Neutrophil (primary cell): ENCODE data around the gene DLEC1.

ENCODE experiments used
- H3K27ac ChIP-seq: fragments of 200-600 bp; sonication (generic); 2 replicates; pipeline ENCODE4 v1.5.1; 2016; ENCODE audit warnings: mild to moderate bottlenecking, moderate library complexity
- H3K27me3 ChIP-seq: fragments of 200-600 bp; sonication (generic); 2 replicates; pipeline ENCODE4 v1.6.0; 2016; ENCODE audit warnings: mild to moderate bottlenecking
- H3K36me3 ChIP-seq: fragments of 200-600 bp; sonication (generic); 2 replicates; pipeline ENCODE4 v1.5.1; 2017
- H3K4me1 ChIP-seq, 2 experiments: fragments of 200-600 bp in 1 of 2; sonication (generic) in 1 of 2; 1 replicate in 1 of 2; 2 replicates in 1 of 2; pipeline versions ENCODE4 v1.5.1 to v1.6.1; 2013 to 2016; ENCODE audit warnings: low read depth in 1 of 2, low read length in 1 of 2, mild to moderate bottlenecking in 1 of 2, moderate library complexity in 1 of 2; ENCODE audit not compliant: control insufficient read depth in 1 of 2, insufficient read depth in 1 of 2
- H3K4me3 ChIP-seq, 2 experiments: fragments of 200-600 bp in 1 of 2; sonication (generic) in 1 of 2; 1 replicate in 1 of 2; 2 replicates in 1 of 2; pipeline ENCODE4 v1.5.1; 2013 to 2016; ENCODE audit warnings: low read depth in 1 of 2, low read length in 1 of 2, mild to moderate bottlenecking in 1 of 2, moderate library complexity in 1 of 2
- H3K9me3 ChIP-seq: fragments of 200-600 bp; sonication (generic); 2 replicates; pipeline ENCODE4 v1.5.1; 2016
- TF ChIP-seq, protein P1 (sequence below): fragments of 200-600 bp; sonication (generic); IDR thresholded peaks from 2 replicates; pipeline ENCODE4 v1.5.1; 2016; ENCODE audit warnings: antibody characterized with exemption

Gene DLEC1

DNA sequence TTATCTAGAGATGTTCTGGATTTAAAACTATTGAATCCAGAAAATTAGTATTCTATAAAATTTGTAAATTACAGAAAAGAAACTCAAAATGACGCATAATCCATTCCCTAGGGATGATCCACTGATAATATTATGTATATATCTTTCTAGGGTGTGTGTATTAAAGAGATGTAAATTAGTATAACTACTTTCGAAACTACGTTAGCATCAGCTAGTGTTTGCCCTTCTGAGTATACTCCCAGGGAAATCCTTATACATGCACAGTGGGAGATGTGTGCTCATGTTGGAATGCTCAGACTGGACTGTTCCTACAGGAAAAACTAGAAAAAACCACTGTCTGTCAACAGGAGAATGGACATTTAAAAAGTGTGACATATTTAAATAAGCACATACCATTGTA is 61.5 kb downstream of the DLEC1 start:
- no peak overlapping the region for H3K27ac ChIP-seq
- H3K27me3 ChIP-seq: no peaks in the 10 kb centered on the region
- H3K4me1 ChIP-seq: peaks cover 42 to 46% of the 10 kb centered on the region in 2 experiments
- TF ChIP-seq, protein P1, sequence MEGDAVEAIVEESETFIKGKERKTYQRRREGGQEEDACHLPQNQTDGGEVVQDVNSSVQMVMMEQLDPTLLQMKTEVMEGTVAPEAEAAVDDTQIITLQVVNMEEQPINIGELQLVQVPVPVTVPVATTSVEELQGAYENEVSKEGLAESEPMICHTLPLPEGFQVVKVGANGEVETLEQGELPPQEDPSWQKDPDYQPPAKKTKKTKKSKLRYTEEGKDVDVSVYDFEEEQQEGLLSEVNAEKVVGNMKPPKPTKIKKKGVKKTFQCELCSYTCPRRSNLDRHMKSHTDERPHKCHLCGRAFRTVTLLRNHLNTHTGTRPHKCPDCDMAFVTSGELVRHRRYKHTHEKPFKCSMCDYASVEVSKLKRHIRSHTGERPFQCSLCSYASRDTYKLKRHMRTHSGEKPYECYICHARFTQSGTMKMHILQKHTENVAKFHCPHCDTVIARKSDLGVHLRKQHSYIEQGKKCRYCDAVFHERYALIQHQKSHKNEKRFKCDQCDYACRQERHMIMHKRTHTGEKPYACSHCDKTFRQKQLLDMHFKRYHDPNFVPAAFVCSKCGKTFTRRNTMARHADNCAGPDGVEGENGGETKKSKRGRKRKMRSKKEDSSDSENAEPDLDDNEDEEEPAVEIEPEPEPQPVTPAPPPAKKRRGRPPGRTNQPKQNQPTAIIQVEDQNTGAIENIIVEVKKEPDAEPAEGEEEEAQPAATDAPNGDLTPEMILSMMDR: no peak
- no peaks in the 10 kb centered on the region for H3K36me3 ChIP-seq
- no peaks in the 10 kb centered on the region for H3K9me3 ChIP-seq
- H3K4me3 ChIP-seq: no peak overlapping the region

DNA sequence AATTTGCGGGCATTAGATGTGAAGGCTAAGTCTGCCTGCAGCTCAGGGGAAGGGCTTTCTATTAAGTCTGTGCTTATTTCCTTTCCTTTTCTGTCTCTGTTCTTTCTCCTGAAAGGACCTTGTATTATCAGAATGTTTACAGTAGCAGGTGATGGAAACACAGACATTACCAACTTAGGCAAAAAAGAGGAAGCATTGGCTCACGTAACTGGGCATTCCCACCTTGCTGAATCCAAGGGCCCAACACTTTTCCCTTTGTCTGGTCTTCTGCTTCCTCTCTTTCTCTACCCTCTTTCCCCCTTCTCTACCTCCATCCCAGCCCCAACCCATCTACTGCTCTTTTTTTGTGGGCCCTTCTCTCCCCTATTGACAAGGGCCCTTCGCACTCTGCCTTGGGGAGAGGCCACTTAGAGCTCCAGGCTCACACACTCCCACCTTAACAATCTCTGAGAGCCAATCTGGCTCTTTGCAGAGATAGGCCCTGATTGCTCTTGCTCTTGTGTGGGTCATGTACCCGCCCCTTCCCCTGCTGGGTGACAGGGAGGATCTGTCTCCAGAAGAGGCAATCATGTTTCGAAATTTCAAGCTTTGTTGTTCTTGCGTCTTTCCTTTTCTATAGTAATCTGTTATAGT is 62.9 kb downstream of the DLEC1 start:
- Histone ChIP-seq H3K9me3 (no peaks in the 10 kb centered on the region), H3K36me3 (no peaks in the 10 kb centered on the region), H3K4me1 (peaks cover 53 to 57% of the 10 kb centered on the region in 2 experiments), H3K27ac (peak overlapping the region; percentile 84), H3K4me3 (peak overlapping the region; percentile 32 to 53), H3K27me3 (no peaks in the 10 kb centered on the region)
- TF ChIP-seq, protein P1: no peak

DNA sequence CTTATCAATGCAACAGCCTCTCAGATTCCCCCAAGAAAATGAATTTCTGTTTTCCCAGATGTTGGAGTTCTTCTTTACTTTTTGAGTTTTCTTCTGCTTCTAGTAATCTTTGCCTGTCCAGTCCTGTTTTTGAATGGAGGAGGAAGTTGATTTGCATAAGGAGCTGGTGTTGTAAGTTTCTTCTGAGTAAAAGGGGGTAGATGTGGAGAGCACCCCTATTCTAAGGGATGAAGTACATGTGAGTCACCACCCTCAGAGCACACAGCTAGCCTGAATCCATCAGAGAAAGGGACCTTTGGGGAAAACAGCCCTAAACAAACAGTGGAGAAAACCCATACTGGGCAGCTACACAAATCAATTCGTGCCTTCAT is 63.4 kb downstream of the DLEC1 start:
- H3K27ac ChIP-seq: peak overlapping the region; percentile 84
- no peaks in the 10 kb centered on the region for H3K27me3 ChIP-seq
- H3K36me3 ChIP-seq: no peaks in the 10 kb centered on the region
- TF ChIP-seq, protein P1: no peak
- H3K4me3 ChIP-seq: peak overlapping the region; percentile 32 to 53
- H3K9me3 ChIP-seq: no peaks in the 10 kb centered on the region
- H3K4me1 ChIP-seq: peaks cover 56 to 58% of the 10 kb centered on the region in 2 experiments

DNA sequence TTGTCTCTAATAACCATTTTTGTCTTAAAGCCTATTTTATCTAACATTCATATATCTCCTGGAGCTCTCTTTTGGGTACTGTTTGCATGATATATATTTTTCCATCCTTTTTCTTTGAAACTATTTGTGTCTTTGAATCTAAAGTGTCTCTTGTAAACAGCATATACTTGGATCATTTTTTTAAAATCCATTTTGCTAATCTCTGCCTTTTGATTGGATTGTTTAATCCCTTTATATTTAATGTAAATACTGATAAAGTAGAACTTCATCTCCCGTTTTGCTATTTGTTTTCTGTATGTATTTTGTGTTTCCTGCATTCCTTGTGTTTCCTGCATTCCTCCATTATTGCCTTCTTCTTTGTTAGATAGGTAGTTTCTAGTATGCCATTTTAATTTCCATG is 66.5 kb downstream of the DLEC1 start:
- Histone ChIP-seq H3K4me1 (peaks cover 76 to 77% of the 10 kb centered on the region in 2 experiments), H3K4me3 (no peak overlapping the region), H3K27ac (no peak overlapping the region), H3K9me3 (no peaks in the 10 kb centered on the region), H3K36me3 (no peaks in the 10 kb centered on the region), H3K27me3 (no peaks in the 10 kb centered on the region)
- TF ChIP-seq, protein P1: no peak

DNA sequence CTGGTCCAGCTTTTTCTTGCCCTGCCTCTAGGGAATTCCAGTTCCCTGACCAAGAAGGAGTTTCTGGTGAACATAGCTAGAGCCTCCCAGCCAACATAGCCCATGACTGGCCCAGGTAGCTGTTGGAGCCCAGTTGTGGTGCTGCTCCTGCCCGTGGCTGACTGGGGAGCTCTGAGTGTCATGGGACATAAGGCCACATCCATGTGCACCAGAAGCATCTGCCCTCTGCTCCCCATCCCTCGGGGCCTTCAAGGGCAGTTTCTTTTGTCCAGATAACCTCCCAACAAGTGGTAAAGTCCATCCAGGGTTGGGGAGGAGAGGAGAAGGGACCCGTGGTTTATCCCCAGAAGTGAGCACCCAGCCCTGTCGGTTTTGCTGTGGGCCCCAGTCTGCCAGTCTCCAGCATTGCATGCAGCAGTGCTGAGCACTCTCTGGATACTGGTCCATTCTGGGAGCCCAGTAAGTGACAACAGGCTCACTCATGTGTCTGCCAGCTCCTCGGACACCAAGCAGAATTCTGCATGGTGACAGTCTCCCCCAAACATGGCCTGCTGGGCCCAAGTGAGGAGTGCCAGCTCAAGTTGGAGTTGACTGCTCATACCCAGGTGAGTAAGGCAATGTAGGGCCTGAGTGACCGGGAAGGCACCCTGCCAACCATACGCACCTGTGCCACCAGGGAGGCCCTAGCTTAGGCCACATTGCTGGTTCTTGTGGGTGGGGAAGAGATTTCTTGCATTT is 69.1 kb downstream of the DLEC1 start:
- H3K27ac ChIP-seq: peak overlapping the region; percentile 84

More for the DNA sequence above, 69.1 kb downstream of the DLEC1 start:
- H3K4me3 ChIP-seq: peak overlapping the region; percentile 35 to 40
- no peaks in the 10 kb centered on the region for H3K9me3 ChIP-seq
- no peaks in the 10 kb centered on the region for H3K36me3 ChIP-seq
- no peaks in the 10 kb centered on the region for H3K27me3 ChIP-seq
- TF ChIP-seq, protein P1: no peak
- peaks cover 73% of the 10 kb centered on the region in 2 experiments for H3K4me1 ChIP-seq
